NCI-H187 treated with DMSO at 0.1 percent for 48 hours (cell line): ENCODE results near the gene SPTLC2.

Source experiments
- DNase-seq: peaks from one replicate; lab custom pipeline; 2025; lab: John Stamatoyannopoulos, UW

SPTLC2 gene

GRCh38 chr14:77623201-77623600 is 6.8 kb upstream of the SPTLC2 start:
- DNase-seq: no peak

GRCh38 chr14:77622366-77622961 is 6.0 kb upstream of the SPTLC2 start:
- DNase-seq: no peak

- no peak for DNase-seq
Observed at GRCh38 chr14:77620222-77620870, 3.9 kb upstream of the SPTLC2 start.

- no peak for DNase-seq
Observed at GRCh38 chr14:77618381-77618970, 2.0 kb upstream of the SPTLC2 start.

GRCh38 chr14:77616133-77616453 is 344 bp downstream of the SPTLC2 start:
- no peak for DNase-seq

GRCh38 chr14:77615361-77616132 is 890 bp downstream of the SPTLC2 start:
- no peak for DNase-seq

GRCh38 chr14:77613201-77613600 is 3.2 kb downstream of the SPTLC2 start:
- DNase-seq: no peak

- DNase-seq: no peak
Observed at GRCh38 chr14:77612011-77612620, 4.3 kb downstream of the SPTLC2 start.

GRCh38 chr14:77610553-77610952 is 5.9 kb downstream of the SPTLC2 start:
- DNase-seq: no peak

GRCh38 chr14:77609922-77610321 is 6.5 kb downstream of the SPTLC2 start:
- no peak for DNase-seq

GRCh38 chr14:77607741-77608302 is 8.6 kb downstream of the SPTLC2 start:
- no peak for DNase-seq

GRCh38 chr14:77605392-77605972 is 11.0 kb downstream of the SPTLC2 start:
- no peak for DNase-seq

- DNase-seq: no peak
Observed at GRCh38 chr14:77603654-77604255, 12.7 kb downstream of the SPTLC2 start.

GRCh38 chr14:77603031-77603430 is 13.4 kb downstream of the SPTLC2 start:
- no peak for DNase-seq

- DNase-seq: no peak
Observed at GRCh38 chr14:77601846-77602619, 14.4 kb downstream of the SPTLC2 start.

- DNase-seq: no peak
Observed at GRCh38 chr14:77599889-77600288, 16.5 kb downstream of the SPTLC2 start.

GRCh38 chr14:77598366-77599070 is 17.9 kb downstream of the SPTLC2 start:
- DNase-seq: no peak

GRCh38 chr14:77593501-77593961 is 22.9 kb downstream of the SPTLC2 start:
- DNase-seq: no peak

GRCh38 chr14:77590845-77591485 is 25.5 kb downstream of the SPTLC2 start:
- no peak for DNase-seq
